A549 (cell line): ENCODE data around the gene GORASP2. TPM values are rescaled to one million over a fixed set of nuclear protein-coding genes. Genes with fewer than 3 reads are reported as not detected.

Source experiments
- ATAC-seq, 2 experiments: fragments of 200-7000 bp in 1 of 2; fragments of >200 bp in 1 of 2; cut with Nextera tagmentation in 1 of 2; cut with Tn5 transposase in 1 of 2; 3 replicates each; pipeline versions ENCODE4 v1.8.0 to v1.9.1; 2018 to 2020; ENCODE audit warnings: mild to moderate bottlenecking in 1 of 2, moderate library complexity in 1 of 2
- CTCF ChIA-PET: fragments of 300-600 bp; sonication (Branson Sonifier 250); formaldehyde crosslinking; extraction: SDS; loops from one replicate; lab custom pipeline; 2021; ENCODE audit warnings: antibody characterized with exemption, inconsistent platforms; lab: Yijun Ruan, JAX
- POLR2A ChIA-PET: fragments of 350-600 bp; formaldehyde crosslinking; extraction: SDS; loops from one replicate; lab custom pipeline; 2021; ENCODE audit warnings: antibody characterized with exemption, inconsistent platforms; lab: Yijun Ruan, JAX
- DNase-seq, 2 experiments: peaks; one replicate each; pipeline versions ENCODE4 v3.0.0 to v3.0.0-alpha.2; 2011 to 2016; ENCODE audit warnings: low read depth in 1 of 2, low spot score in 1 of 2
- FAIRE-seq: peaks from 2 replicates; lab custom pipeline; 2011; peaks lifted over from hg19 to GRCh38; lab: Jason Lieb, UNC
- H3K27ac ChIP-seq, 2 experiments: fragments of >200 bp; sonication (Bioruptor Twin); formaldehyde crosslinking; 3 replicates each; pipeline ENCODE4 v1.5.1; 2016 to 2017
- H3K4me1 ChIP-seq: fragments of >200 bp; sonication (Bioruptor Twin); formaldehyde crosslinking; 3 replicates; pipeline ENCODE4 v1.6.1; 2016
- H3K4me2 ChIP-seq: fragments of >200 bp; sonication (Bioruptor Twin); formaldehyde crosslinking; 3 replicates; pipeline ENCODE4 v1.6.1; 2016
- H3K4me3 ChIP-seq: fragments of >200 bp; sonication (Bioruptor Twin); formaldehyde crosslinking; 3 replicates; pipeline ENCODE4 v1.5.1; 2016
- H3K9me3 ChIP-seq: fragments of >200 bp; sonication (Bioruptor Twin); formaldehyde crosslinking; 3 replicates; pipeline ENCODE4 v1.6.1; 2016
- ATOH8 ChIP-seq: fragments of 250-450 bp; sonication (Bioruptor Pico); IDR thresholded peaks from 2 replicates; pipeline ENCODE4 v1.5.0; 2020; ENCODE audit warnings: low read depth, mild to moderate bottlenecking, moderate library complexity
- BCL3 ChIP-seq: fragments of >200 bp; sonication (Bioruptor Twin); formaldehyde crosslinking; IDR thresholded peaks from 3 replicates; pipeline ENCODE4 v1.6.1; 2016
- CBX8 ChIP-seq: fragments of 200-600 bp; sonication (generic); IDR thresholded peaks from 2 replicates; pipeline ENCODE4 v1.6.1; 2016
- CEBPB ChIP-seq, 2 experiments: fragments of >200 bp in 1 of 2; sonication (Bioruptor Twin) in 1 of 2; formaldehyde crosslinking in 1 of 2; IDR thresholded peaks; 2 replicates each; pipeline ENCODE4 v1.6.1; 2012 to 2016
- EHMT2 ChIP-seq: fragments of 200-600 bp; sonication (generic); IDR thresholded peaks from 2 replicates; pipeline ENCODE4 v1.6.1; 2016; ENCODE audit warnings: antibody characterized with exemption, low read depth, mild to moderate bottlenecking, moderate library complexity
- EP300 ChIP-seq, 2 experiments: fragments of >200 bp; sonication (Bioruptor Twin); formaldehyde crosslinking; IDR thresholded peaks; 2 replicates in 1 of 2; 3 replicates in 1 of 2; pipeline ENCODE4 v1.6.1; 2016 to 2017
- FOSB ChIP-seq: fragments of 250-450 bp; sonication (Bioruptor Pico); IDR thresholded peaks from 2 replicates; pipeline ENCODE4 v1.5.0; 2020; ENCODE audit warnings: mild to moderate bottlenecking, moderate library complexity
- FOSL2 ChIP-seq, 2 experiments: fragments of 450-650 bp in 1 of 2; fragments of >200 bp in 1 of 2; sonication (Bioruptor Twin) in 1 of 2; formaldehyde crosslinking; IDR thresholded peaks; 2 replicates each; pipeline versions ENCODE4 v1.5.0 to v1.6.1; 2016 to 2020; ENCODE audit warnings: mild to moderate bottlenecking in 1 of 2, moderate library complexity in 1 of 2
- GATA3 ChIP-seq: IDR thresholded peaks from 2 replicates; pipeline ENCODE4 v1.6.1; 2012; ENCODE audit warnings: borderline replicate concordance
- HDAC2 ChIP-seq: fragments of 200-600 bp; sonication (generic); IDR thresholded peaks from 2 replicates; pipeline ENCODE4 v1.6.1; 2016
- HEYL ChIP-seq: fragments of 250-450 bp; sonication (Bioruptor Pico); IDR thresholded peaks from 2 replicates; pipeline ENCODE4 v1.8.0; 2021; ENCODE audit warnings: mild to moderate bottlenecking, moderate library complexity
- HMGXB4 ChIP-seq: fragments of 250-450 bp; sonication (Bioruptor Pico); IDR thresholded peaks from 2 replicates; pipeline ENCODE4 v1.5.0; 2021; ENCODE audit warnings: mild to moderate bottlenecking, moderate library complexity, borderline replicate concordance
- HOXB13 ChIP-seq: fragments of 250-450 bp; sonication (Bioruptor Pico); IDR thresholded peaks from 2 replicates; pipeline ENCODE4 v1.5.0; 2020; ENCODE audit warnings: low read depth, mild to moderate bottlenecking, moderate library complexity
- JUN ChIP-seq, 2 experiments: fragments of >200 bp; sonication (Bioruptor Twin); formaldehyde crosslinking; IDR thresholded peaks; 2 replicates in 1 of 2; 3 replicates in 1 of 2; pipeline ENCODE4 v1.6.1; 2016 to 2017
- JUNB ChIP-seq: fragments of >200 bp; sonication (Bioruptor Twin); formaldehyde crosslinking; IDR thresholded peaks from 2 replicates; pipeline ENCODE4 v1.6.1; 2016
- KDM1A ChIP-seq: fragments of 200-600 bp; sonication (generic); IDR thresholded peaks from 2 replicates; pipeline ENCODE4 v1.6.1; 2016; ENCODE audit warnings: low read depth, mild to moderate bottlenecking
- KDM5A ChIP-seq: fragments of 200-600 bp; sonication (generic); IDR thresholded peaks from 2 replicates; pipeline ENCODE4 v1.6.1; 2016; ENCODE audit warnings: antibody characterized with exemption, mild to moderate bottlenecking
- MAFK ChIP-seq: fragments of 450-650 bp; IDR thresholded peaks from 2 replicates; pipeline ENCODE4 v1.6.1; 2014; ENCODE audit not compliant: partially characterized antibody
- MAZ ChIP-seq: fragments of 150-350 bp; IDR thresholded peaks from 2 replicates; pipeline ENCODE4 v1.6.1; 2014; ENCODE audit warnings: antibody characterized with exemption, low read depth, low read length, borderline replicate concordance
- NFE2L2 ChIP-seq: fragments of 150-350 bp; conservative IDR thresholded peaks from 2 replicates; pipeline ENCODE4 v1.6.1; 2014; ENCODE audit warnings: low read length
- NR3C1 ChIP-seq: fragments of >200 bp; sonication (Bioruptor Twin); formaldehyde crosslinking; IDR thresholded peaks from 3 replicates; pipeline ENCODE4 v1.6.1; 2017
- PBX3 ChIP-seq: IDR thresholded peaks from 2 replicates; pipeline ENCODE4 v1.6.1; 2012
- POLR2A ChIP-seq: IDR thresholded peaks from 2 replicates; pipeline ENCODE4 v1.6.1; 2012; ENCODE audit warnings: mild to moderate bottlenecking, low read length
- POLR2AphosphoS2 ChIP-seq: conservative IDR thresholded peaks from 2 replicates; pipeline ENCODE4 v1.6.1; 2012; ENCODE audit warnings: low read length, improper control_type of control experiment, inconsistent platforms
- RAD21 ChIP-seq, 2 experiments: fragments of >200 bp in 1 of 2; sonication (Bioruptor Twin) in 1 of 2; formaldehyde crosslinking in 1 of 2; IDR thresholded peaks in 1 of 2; conservative IDR thresholded peaks in 1 of 2; 2 replicates in 1 of 2; 3 replicates in 1 of 2; pipeline ENCODE4 v1.6.1; 2012 to 2018; ENCODE audit warnings: inconsistent platforms in 1 of 2
- RFX5 ChIP-seq: fragments of 450-650 bp; IDR thresholded peaks from 2 replicates; pipeline ENCODE4 v1.7.1; 2014; ENCODE audit warnings: antibody characterized with exemption, mild to moderate bottlenecking, moderate library complexity
- SREBF2 ChIP-seq: fragments of 450-650 bp; IDR thresholded peaks from 2 replicates; pipeline ENCODE4 v1.6.1; 2014; ENCODE audit warnings: mild to moderate bottlenecking, moderate library complexity
- TFCP2L1 ChIP-seq: fragments of 250-450 bp; sonication (Bioruptor Pico); IDR thresholded peaks from 2 replicates; pipeline ENCODE4 v1.5.0; 2021; ENCODE audit warnings: mild to moderate bottlenecking
- TP53 ChIP-seq: fragments of 250-450 bp; sonication (Bioruptor Pico); IDR thresholded peaks from 2 replicates; pipeline ENCODE4 v1.5.0; 2021; ENCODE audit warnings: mild to moderate bottlenecking, moderate library complexity
- USF2 ChIP-seq: fragments of 450-650 bp; IDR thresholded peaks from 2 replicates; pipeline ENCODE4 v1.6.1; 2014; ENCODE audit warnings: antibody characterized with exemption
- ZFP36 ChIP-seq: fragments of 450-650 bp; IDR thresholded peaks from 2 replicates; pipeline ENCODE4 v1.6.1; 2014; ENCODE audit warnings: borderline replicate concordance; ENCODE audit not compliant: partially characterized antibody
- ZSCAN20 ChIP-seq: fragments of 250-450 bp; sonication (Bioruptor Pico); IDR thresholded peaks from 2 replicates; pipeline ENCODE4 v1.8.0; 2022; ENCODE audit warnings: mild to moderate bottlenecking, moderate library complexity
- WGBS: methylation state at CpG from one replicate; pipeline ENCODE4 v1.1.6; 2017; ENCODE audit errors: missing lambda C conversion rate; 5-methylcytosine and 5-hydroxymethylcytosine counted together
- polyA plus RNA-seq, 4 experiments: library from polyadenylated mRNA; depleted of rRNA in 3 of 4; stranded (reverse); fragments of >200 nt; fragmentation: RNase III in 1 of 4; extraction: RNeasy Plus Mini Kit Qiagen cat#74134 plus additional on column Dnase treatment in 1 of 4; gene quantifications; 2 replicates in 3 of 4; 3 replicates in 1 of 4; pipeline ENCODE4 v1.2.3, GENCODE V29; 2011 to 2017

The GORASP2 gene
- polyA plus RNA-seq, 2 of the 4 experiments (the other 2 are of a cell fraction), result 90.5 to 179 TPM

- Histone ChIP-seq H3K4me1 (no peaks in the 10 kb centered on the region), H3K4me3 (no peak overlapping the region), H3K9me3 (no peaks in the 10 kb centered on the region), H3K4me2 (no peak overlapping the region), H3K27ac (no peak overlapping the region)
- no peak for FAIRE-seq
- 80% methylated on average over 6 of the region's 6 CpGs for WGBS
- CTCF ChIA-PET, result interaction anchor here (0.9 to 5.1 kb wide), 3 partner anchors 10 to 15 kb away, joined by 3 to 29 read pairs (median 4); partner anchors contain the start of gene GORASP2
- POLR2A ChIA-PET, result interaction anchor here (1.9 kb wide), 1 partner anchor 15 kb away, joined by 5 read pairs; the partner anchor contains the start of gene GORASP2
- TF ChIP-seq MAZ, result no peak
- TF ChIP-seq GATA3, result no peak
- TF ChIP-seq NR3C1, result no peak
- no peak for TF ChIP-seq KDM1A
- no peak for TF ChIP-seq KDM5A
- ATAC-seq, result no peak
- DNase-seq, result no peak
Measured at GRCh38 chr2:170943596-170943995, 14.5 kb downstream of the GORASP2 start.

- 89% methylated on average over 1 of the region's 1 CpG for WGBS
- ATAC-seq, result no peak
- no peak overlapping the region for H3K27ac ChIP-seq
- POLR2A ChIA-PET, result no interaction called here
- no peak for DNase-seq
- no peak for TF ChIP-seq POLR2A
- no peak for TF ChIP-seq TP53 (CRISPR knock-in tag)
- no peak for TF ChIP-seq BCL3
- no peak for TF ChIP-seq ZFP36
- no peak for TF ChIP-seq CBX8
- no peak for TF ChIP-seq POLR2AphosphoS2
- no peak for TF ChIP-seq JUNB
- no peak for TF ChIP-seq JUN (IDR thresholded peaks at IDR 0.05)
- no peak for TF ChIP-seq HOXB13
- TF ChIP-seq ZSCAN20 (CRISPR knock-in tag), result no peak
- TF ChIP-seq HEYL (CRISPR knock-in tag), result no peak
- no peak for TF ChIP-seq NR3C1
- TF ChIP-seq ATOH8 (CRISPR knock-in tag), result no peak
- TF ChIP-seq MAFK, result no peak
- TF ChIP-seq TFCP2L1 (CRISPR knock-in tag), result no peak
- no peak for TF ChIP-seq HMGXB4 (CRISPR knock-in tag)
- no peak for TF ChIP-seq EP300 (IDR thresholded peaks at IDR 0.05)
- TF ChIP-seq RAD21 (conservative IDR thresholded peaks at IDR 0.05 in 1 of 2, IDR thresholded peaks at IDR 0.05 in 1 of 2), result no peak
- TF ChIP-seq NFE2L2, result no peak
- H3K4me2 ChIP-seq, result no peak overlapping the region
- no peak overlapping the region for H3K4me3 ChIP-seq
- H3K4me1 ChIP-seq, result no peaks in the 10 kb centered on the region
- CTCF ChIA-PET, result interaction anchor here (1.3 to 5.1 kb wide), 2 partner anchors 12 to 15 kb away, joined by 3 to 29 read pairs; partner anchors contain the start of gene GORASP2
- FAIRE-seq, result no peak
- H3K9me3 ChIP-seq, result no peaks in the 10 kb centered on the region
Measured at GRCh38 chr2:170944545-170944944, 15.5 kb downstream of the GORASP2 start.

GRCh38 chr2:170949415-170949814, 20.4 kb downstream of the GORASP2 start:
- no peak overlapping the region for H3K4me2 ChIP-seq
- H3K4me3 ChIP-seq, result no peak overlapping the region
- ATAC-seq (no peak), DNase-seq (no peak), FAIRE-seq (no peak)
- H3K4me1 ChIP-seq, result no peaks in the 10 kb centered on the region
- H3K27ac ChIP-seq, result no peak overlapping the region
- ChIA-PET POLR2A (no interaction called here), CTCF (interaction anchor here (2.3 kb wide), 1 partner anchor 20 kb away, joined by 9 read pairs; the partner anchor contains the start of gene GORASP2)
- 84% methylated on average over 5 of the region's 5 CpGs for WGBS
- no peaks in the 10 kb centered on the region for H3K9me3 ChIP-seq
- TF ChIP-seq KDM1A, result no peak
- TF ChIP-seq FOSB, result no peak
- no peak for TF ChIP-seq SREBF2
- TF ChIP-seq HDAC2, result no peak
- no peak for TF ChIP-seq CEBPB (IDR thresholded peaks at IDR 0.05)
- TF ChIP-seq RFX5, result no peak
- no peak for TF ChIP-seq HOXB13
- no peak for TF ChIP-seq NFE2L2
- no peak for TF ChIP-seq EHMT2
- TF ChIP-seq USF2, result no peak
- TF ChIP-seq KDM5A, result no peak
- TF ChIP-seq MAFK, result no peak
- TF ChIP-seq FOSL2 (IDR thresholded peaks at IDR 0.05), result no peak
- TF ChIP-seq FOSL2 (CRISPR knock-in tag; IDR thresholded peaks at IDR 0.05), result no peak
- TF ChIP-seq MAZ, result no peak
- no peak for TF ChIP-seq PBX3
